Right lobe of liver (tissue), 6 donors: ENCODE data around the gene NUFIP2. TPM values are rescaled to one million over a fixed set of nuclear protein-coding genes. Genes with fewer than 3 reads are reported as not detected.
A peak's percentile ranks its signal among the peaks of the same experiment; 100 is the strongest.

ENCODE experiments used
- ATAC-seq, 4 donors: fragments of 200-7000 bp; cut with Tn5 transposase; one replicate each; pipeline ENCODE4 v1.9.1; 2020; ENCODE audit warnings: mild to moderate bottlenecking in 4 of 4, moderate library complexity in 4 of 4
- DNase-seq, 3 donors: peaks; one replicate each; pipeline ENCODE4 v3.0.0-alpha.2; 2020
- H3K27ac ChIP-seq, 3 donors: fragments of 200-600 bp; one replicate each; pipeline ENCODE4 v1.8.0; 2022
- H3K27me3 ChIP-seq, 2 donors: fragments of 200-600 bp; one replicate each; pipeline ENCODE4 v1.8.0; 2022
- H3K36me3 ChIP-seq, 4 donors: fragments of 200-600 bp; sonication (generic) in 1 of 4; one replicate each; pipeline versions ENCODE4 v1.5.1 to v1.8.0; 2017 to 2022; ENCODE audit warnings: control low read depth in 1 of 4
- H3K4me1 ChIP-seq, 4 donors: fragments of 200-600 bp; sonication (generic) in 1 of 4; one replicate each; pipeline versions ENCODE4 v1.5.1 to v1.8.0; 2017 to 2022; ENCODE audit warnings: control low read depth in 1 of 4
- H3K4me3 ChIP-seq, 3 donors: fragments of 200-600 bp; one replicate each; pipeline ENCODE4 v1.8.0; 2022
- H3K9me3 ChIP-seq, 4 donors: fragments of 200-600 bp; sonication (generic) in 1 of 4; one replicate each; pipeline versions ENCODE4 v1.5.1 to v1.8.0; 2017 to 2022; ENCODE audit warnings: control low read depth in 1 of 4
- CTCF ChIP-seq, 4 donors: fragments of 200-600 bp in 3 of 4; fragments of 450-650 bp in 1 of 4; IDR thresholded peaks; one replicate each; pipeline versions ENCODE4 v1.5.1 to v1.8.0; 2016 to 2022; ENCODE audit warnings: antibody characterized with exemption in 4 of 4, mild to moderate bottlenecking in 2 of 4
- POLR2A ChIP-seq: fragments of 450-650 bp; IDR thresholded peaks from one replicate; pipeline ENCODE4 v1.6.1; 2017; ENCODE audit warnings: antibody characterized with exemption, mild to moderate bottlenecking
- WGBS: methylation state at CpG from one replicate; pipeline ENCODE4 v1.1.6; 2018; ENCODE audit warnings: low coverage, low lambda C conversion rate; ENCODE audit not compliant: insufficient coverage; ENCODE audit errors: missing lambda C conversion rate; 5-methylcytosine and 5-hydroxymethylcytosine counted together
- intact Hi-C, 2 donors: fragments of 100-400 bp; cut with DNase I; formaldehyde crosslinking; loops; one replicate each; pipeline versions ENCODE4 v1.11.2 to v1.14.1; 2022
- total RNA-seq, 6 experiments: library from RNA; depleted of rRNA in 2 of 6; stranded (reverse); fragments of >200 nt in 2 of 6; fragmentation: NEBNext Ultra II Directional in 3 of 6; extraction: Animal tissue kit (Norgen Biotek cat#: 25700) in 3 of 6; gene quantifications; one replicate each; pipeline versions ENCODE4 v1.1.0 to v1.2.4, GENCODE V29; 2016 to 2023
- donor health status: DM: no; HTN: yes; CAD: no.
- donor health status: DM: no; HTN: no; CAD: no.
- donor health status: DM: no; HTN: no; CAD: no.
- donor health status: DM: no; HTN: yes; CAD: no.
- donor health status: DM: no; HTN: yes; CAD: no.

Gene NUFIP2
- total RNA-seq, 6 experiments from 2014 or later, result 16.1 to 31.2 (median 22.5) TPM

GRCh38 chr17:29303386-29303785, 9.4 kb upstream of the NUFIP2 start:
- Histone ChIP-seq H3K27ac (no peak overlapping the region), H3K27me3 (no peaks in the 10 kb centered on the region), H3K4me3 (no peak overlapping the region), H3K4me1 (no peaks in the 10 kb centered on the region), H3K9me3 (no peaks in the 10 kb centered on the region), H3K36me3 (no peaks in the 10 kb centered on the region)
- ATAC-seq (no peak), DNase-seq (no peak)
- TF ChIP-seq POLR2A (no peak), CTCF (IDR thresholded peaks at IDR 0.05) (no peak)
- WGBS, result 60% methylated on average over 3 of the region's 3 CpGs
- intact Hi-C loops, result no loop called here

- Histone ChIP-seq H3K4me1 (peaks cover 0 to 4% (median 0%) of the 10 kb centered on the region in 4 donors), H3K36me3 (no peaks in the 10 kb centered on the region), H3K9me3 (no peaks in the 10 kb centered on the region), H3K27ac (no peak overlapping the region), H3K27me3 (no peaks in the 10 kb centered on the region), H3K4me3 (no peak overlapping the region)
- WGBS, result 83% methylated on average over 2 of the region's 2 CpGs
- DNase-seq, result no peak
- no peak for TF ChIP-seq CTCF (IDR thresholded peaks at IDR 0.05)
- no peak for TF ChIP-seq POLR2A
- ATAC-seq, result no peak
- intact Hi-C loops, result no loop called here
Observed at GRCh38 chr17:29299031-29299430, 5.1 kb upstream of the NUFIP2 start.

GRCh38 chr17:29295420-29295819, 1.5 kb upstream of the NUFIP2 start:
- intact Hi-C loops, result no loop called here
- no peak for DNase-seq

GRCh38 chr17:29294580-29294900, 592 bp upstream of the NUFIP2 start:
- no peaks in the 10 kb centered on the region for H3K27me3 ChIP-seq
- H3K4me3 ChIP-seq, result peak overlapping the region; percentile 90 to 94 (median 90)
- TF ChIP-seq POLR2A (no peak), CTCF (IDR thresholded peaks at IDR 0.05) (no peak)
- peak overlapping the region; percentile 93 to 97 (median 94) for H3K27ac ChIP-seq
- H3K36me3 ChIP-seq, result peaks cover 0 to 8% (median 2%) of the 10 kb centered on the region in 4 donors
- peaks cover 0 to 28% (median 12%) of the 10 kb centered on the region in 4 donors for H3K4me1 ChIP-seq
- intact Hi-C loops, result loop anchor here in 1 of 2 donors (5.0 kb wide), 1 partner anchor 147 kb away; no protein-coding TSS in a partner anchor
- WGBS, result 0% methylated on average over 2 of the region's 2 CpGs
- no peaks in the 10 kb centered on the region for H3K9me3 ChIP-seq
- DNase-seq (no peak), ATAC-seq (no peak)

More at GRCh38 chr17:29295420-29295819, 1.5 kb upstream of the NUFIP2 start:
- H3K4me1 ChIP-seq, result peaks cover 0 to 19% (median 7%) of the 10 kb centered on the region in 4 donors
- H3K36me3 ChIP-seq, result no peaks in the 10 kb centered on the region
- ATAC-seq, result no peak
- TF ChIP-seq POLR2A (no peak), CTCF (IDR thresholded peaks at IDR 0.05) (no peak)
- no peak overlapping the region for H3K27ac ChIP-seq
- H3K4me3 ChIP-seq, result no peak overlapping the region
- no peaks in the 10 kb centered on the region for H3K9me3 ChIP-seq
- 93% methylated on average over 3 of the region's 3 CpGs for WGBS
- H3K27me3 ChIP-seq, result no peaks in the 10 kb centered on the region
